ENCODE measurements around the gene ADAMTS7. TPM values are rescaled to one million over a fixed set of nuclear protein-coding genes. Genes with fewer than 3 reads are reported as not detected.

Gene ADAMTS7
- total and polyA plus RNA-seq, 2 donors (not counting 3 experiments of a cell fraction or from before 2014, with no cell fraction given) = 49.6 to 64.7 TPM

GRCh38 chr15:78768096-78768495 lies 43.2 kb downstream of the ADAMTS7 start:
- no peak for FAIRE-seq
- CTCF ChIA-PET = no interaction called here
- H3K27me3 ChIP-seq (ENCODE audit: control insufficient read depth in 2 of 2, insufficient read depth in 2 of 2, low read length in 2 of 2) = no peaks in the 10 kb centered on the region
- H3K27ac ChIP-seq (ENCODE audit: insufficient read depth, low read depth, low read length) = no peak overlapping the region
- H3K79me2 ChIP-seq (ENCODE audit: control insufficient read depth, insufficient read depth, low read length) = no peaks in the 10 kb centered on the region
- POLR2A ChIA-PET = no interaction called here
- no peaks in the 10 kb centered on the region for H3K9me3 ChIP-seq (replicated peaks; ENCODE audit: control insufficient read depth, insufficient read depth, low read length)
- H2AFZ ChIP-seq (ENCODE audit: low read depth, low read length) = no peak overlapping the region
- no peak overlapping the region for H3K4me3 ChIP-seq (replicated peaks in 1 of 3; ENCODE audit: insufficient read depth in 1 of 3, low read depth in 1 of 3, low read length in 3 of 3)
- no peak for TF ChIP-seq MYC (IDR thresholded peaks at IDR 0.05; ENCODE audit: low read depth, low read length)
- TF ChIP-seq FOS (IDR thresholded peaks at IDR 0.05; ENCODE audit: borderline replicate concordance, insufficient read depth, low read length) = no peak
- no peak for TF ChIP-seq POLR2AphosphoS5 (IDR thresholded peaks at IDR 0.05; ENCODE audit: insufficient read depth, low read depth, low read length)
- TF ChIP-seq EZH2 (IDR thresholded peaks at IDR 0.05; ENCODE audit: borderline replicate concordance, low read depth, low read length, severe bottlenecking) = no peak
- no peak for TF ChIP-seq GATA2 (IDR thresholded peaks at IDR 0.05; ENCODE audit: insufficient read depth, insufficient read length, low read depth, low read length)
- no peak for TF ChIP-seq POLR2A (IDR thresholded peaks at IDR 0.05; ENCODE audit: low read depth, low read length)
- no peak for TF ChIP-seq JUN (IDR thresholded peaks at IDR 0.05; ENCODE audit: borderline replicate concordance, insufficient read depth, insufficient read length, low read depth)
- no peak for TF ChIP-seq CTCF (IDR thresholded peaks at IDR 0.05; ENCODE audit: extremely low read depth in 1 of 2, insufficient read depth in 1 of 2, low read depth in 1 of 2, low read length in 2 of 2)
- TF ChIP-seq MAX (IDR thresholded peaks at IDR 0.05; ENCODE audit: insufficient read depth, insufficient read length) = no peak
- no peaks in the 10 kb centered on the region for H4K20me1 ChIP-seq (replicated peaks; ENCODE audit: control insufficient read depth, extremely low read depth, insufficient read depth, low read length)
- no peaks in the 10 kb centered on the region for H3K36me3 ChIP-seq (ENCODE audit: control insufficient read depth in 2 of 2, extremely low read depth in 1 of 2, insufficient read depth in 2 of 2, low read length in 2 of 2)
- H3K4me1 ChIP-seq (ENCODE audit: control insufficient read depth, extremely low read depth, insufficient read depth, low read length) = no peaks in the 10 kb centered on the region
- no TSS peak for BruUV-seq (replicated peaks)
- no peaks in the 10 kb centered on the region for H3K9me1 ChIP-seq (replicated peaks; ENCODE audit: control insufficient read depth, extremely low read depth, insufficient read depth, low read length)
- DNase-seq (ENCODE audit: low read depth, low spot score) = no peak
- H3K9ac ChIP-seq (replicated peaks; ENCODE audit: extremely low read depth, insufficient read depth, low read length) = no peak overlapping the region
- no peak overlapping the region for H3K4me2 ChIP-seq (ENCODE audit: insufficient read depth, low read length)
- dilution Hi-C loops (cut with MboI; ENCODE audit: extremely low pct_ligation_motif_present, low sequenced_read_pairs) = no loop called here
- intact Hi-C loops (cut with micrococcal nuclease) = no loop called here

All from endothelial cell of umbilical vein (primary cell).